ENCODE measurements around the gene CARMIL3.

CARMIL3 gene

GRCh38 chr14:24064091-24064795 lies 12.4 kb downstream of the CARMIL3 start:
- DNase-seq: no peak

- DNase-seq: no peak
These were observed 13.0 kb downstream of the CARMIL3 start for GRCh38 chr14:24064856-24065255.

GRCh38 chr14:24065408-24065807 lies 13.6 kb downstream of the CARMIL3 start:
- no peak for DNase-seq

GRCh38 chr14:24066496-24067132 lies 14.8 kb downstream of the CARMIL3 start:
- DNase-seq: no peak

GRCh38 chr14:24067133-24068082 lies 15.6 kb downstream of the CARMIL3 start:
- DNase-seq: no peak

GRCh38 chr14:24068711-24069410 lies 17.1 kb downstream of the CARMIL3 start:
- DNase-seq: no peak

GRCh38 chr14:24069411-24069735 lies 17.6 kb downstream of the CARMIL3 start:
- no peak for DNase-seq

GRCh38 chr14:24070285-24071143 lies 18.7 kb downstream of the CARMIL3 start:
- DNase-seq: no peak

- DNase-seq: no peak
These were observed 19.4 kb downstream of the CARMIL3 start, which contains the start of gene CPNE6 for GRCh38 chr14:24071144-24071697. CPNE6 (plus strand) TSS chr14:24071562; CDS start chr14:24072937, 1,375 bp downstream.

GRCh38 chr14:24071836-24072430 lies 20.1 kb downstream of the CARMIL3 start:
- no peak for DNase-seq

- DNase-seq: no peak
These were observed 20.6 kb downstream of the CARMIL3 start for GRCh38 chr14:24072436-24072835.

- DNase-seq: no peak
These were observed 21.4 kb downstream of the CARMIL3 start for GRCh38 chr14:24072881-24073877.

GRCh38 chr14:24074625-24075484 lies 23.0 kb downstream of the CARMIL3 start:
- DNase-seq: no peak

GRCh38 chr14:24075485-24076301 lies 23.9 kb downstream of the CARMIL3 start:
- no peak for DNase-seq

GRCh38 chr14:24076302-24076601 lies 24.4 kb downstream of the CARMIL3 start:
- no peak for DNase-seq

GRCh38 chr14:24077086-24077485 lies 25.3 kb downstream of the CARMIL3 start:
- no peak for DNase-seq

GRCh38 chr14:24078146-24078545 lies 26.3 kb downstream of the CARMIL3 start:
- DNase-seq: no peak

GRCh38 chr14:24079491-24080141 lies 27.8 kb downstream of the CARMIL3 start:
- DNase-seq: no peak

Measured in DMS153 (cell line).